Transverse colon (tissue), 4 donors: ENCODE data around the gene PTRH1.

Source experiments
- EP300 ChIP-seq: sonication (generic); formaldehyde crosslinking; IDR thresholded peaks from one replicate; pipeline ENCODE4 v1.6.1; 2017; ENCODE audit warnings: antibody characterized with exemption, low read depth
- POLR2A ChIP-seq: fragments of 450-650 bp; IDR thresholded peaks from one replicate; pipeline ENCODE4 v1.6.1; 2016; ENCODE audit warnings: antibody characterized with exemption, mild to moderate bottlenecking, moderate library complexity
- POLR2AphosphoS5 ChIP-seq, 3 donors: sonication (generic); formaldehyde crosslinking; IDR thresholded peaks; one replicate each; pipeline ENCODE4 v1.6.1; 2016; ENCODE audit warnings: antibody characterized with exemption in 3 of 3
- TF ChIP-seq, protein P1 (sequence below), 5 experiments: fragments of 200-600 bp in 3 of 5; fragments of 450-650 bp in 2 of 5; sonication (generic) in 3 of 5; IDR thresholded peaks; 1 replicate in 2 of 5; 2 replicates in 3 of 5; pipeline ENCODE4 v1.5.1; 2016 to 2017; ENCODE audit warnings: antibody characterized with exemption in 5 of 5, inconsistent platforms in 3 of 5, mild to moderate bottlenecking in 2 of 5, moderate library complexity in 1 of 5

- TF ChIP-seq POLR2AphosphoS5 (IDR thresholded peaks at IDR 0.05): no peak
- TF ChIP-seq, protein P1, sequence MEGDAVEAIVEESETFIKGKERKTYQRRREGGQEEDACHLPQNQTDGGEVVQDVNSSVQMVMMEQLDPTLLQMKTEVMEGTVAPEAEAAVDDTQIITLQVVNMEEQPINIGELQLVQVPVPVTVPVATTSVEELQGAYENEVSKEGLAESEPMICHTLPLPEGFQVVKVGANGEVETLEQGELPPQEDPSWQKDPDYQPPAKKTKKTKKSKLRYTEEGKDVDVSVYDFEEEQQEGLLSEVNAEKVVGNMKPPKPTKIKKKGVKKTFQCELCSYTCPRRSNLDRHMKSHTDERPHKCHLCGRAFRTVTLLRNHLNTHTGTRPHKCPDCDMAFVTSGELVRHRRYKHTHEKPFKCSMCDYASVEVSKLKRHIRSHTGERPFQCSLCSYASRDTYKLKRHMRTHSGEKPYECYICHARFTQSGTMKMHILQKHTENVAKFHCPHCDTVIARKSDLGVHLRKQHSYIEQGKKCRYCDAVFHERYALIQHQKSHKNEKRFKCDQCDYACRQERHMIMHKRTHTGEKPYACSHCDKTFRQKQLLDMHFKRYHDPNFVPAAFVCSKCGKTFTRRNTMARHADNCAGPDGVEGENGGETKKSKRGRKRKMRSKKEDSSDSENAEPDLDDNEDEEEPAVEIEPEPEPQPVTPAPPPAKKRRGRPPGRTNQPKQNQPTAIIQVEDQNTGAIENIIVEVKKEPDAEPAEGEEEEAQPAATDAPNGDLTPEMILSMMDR (IDR thresholded peaks at IDR 0.05): no peak
- no peak for TF ChIP-seq POLR2A
- no peak for TF ChIP-seq EP300
Observed at GRCh38 chr9:127761491-127761956, 46.1 kb upstream of the PTRH1 start.
